GM19324 (cell line): ENCODE results near the gene CLPX.
"Not testable (repeated sequence)": the region's sequence is repeated elsewhere in the genome, so short reads cannot be mapped to it uniquely, and the experiment has no call there.

ENCODE experiments used
- ATAC-seq: cut with Tn5 transposase; IDR thresholded peaks from one replicate; pipeline ENCODE4 v1.9.1; 2021; ENCODE audit warnings: mild to moderate bottlenecking, moderate library complexity; ENCODE audit not compliant: unreplicated experiment, low FRiP score

Gene CLPX

DNA sequence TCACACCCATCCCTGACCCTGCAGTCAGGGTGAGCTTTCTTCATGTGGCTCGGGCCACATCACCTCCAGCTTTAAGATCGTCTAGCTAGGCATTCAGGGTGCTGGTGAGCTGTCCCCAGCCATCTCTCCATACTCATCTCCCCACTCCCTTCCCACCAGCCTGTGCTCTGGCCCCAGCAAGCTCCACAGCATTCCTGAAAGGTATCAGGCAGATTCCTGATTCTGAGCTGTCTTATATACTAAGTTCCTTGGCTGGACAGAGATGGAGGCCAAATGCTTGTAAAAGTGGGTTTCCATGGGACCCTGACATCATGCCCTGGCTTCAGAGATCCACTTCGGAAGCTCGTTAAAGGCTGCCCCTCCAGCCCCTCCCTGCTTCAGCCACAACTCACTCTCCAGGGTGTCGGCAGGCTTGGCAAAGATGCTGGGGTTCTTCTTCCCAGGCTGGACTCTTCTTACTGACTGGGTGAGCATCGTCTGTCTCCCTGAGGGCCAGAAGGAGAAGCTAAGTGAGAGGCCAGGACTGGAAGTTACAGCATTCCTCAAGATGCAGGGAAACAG lies 22.2 kb upstream of the CLPX start:
- no peak for ATAC-seq

DNA sequence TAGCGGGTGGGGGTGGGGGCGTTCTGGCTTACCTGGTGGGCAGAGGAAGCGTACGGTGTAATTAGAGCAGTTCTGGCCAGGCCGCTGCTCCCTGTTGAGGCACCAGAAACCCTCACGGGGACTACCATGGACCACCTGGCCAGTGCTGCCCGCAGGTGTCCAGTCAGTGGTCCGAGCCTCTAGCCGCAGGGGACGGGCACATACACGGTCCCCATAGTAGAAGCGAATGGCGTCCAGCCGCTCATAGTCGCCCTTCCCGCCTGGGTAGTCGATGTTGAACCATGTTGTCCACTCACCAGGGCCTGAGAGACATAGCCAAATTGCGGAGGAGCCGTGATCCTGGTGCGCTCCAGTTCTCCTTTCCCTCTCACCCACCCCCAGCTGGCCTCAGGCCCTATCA lies 21.6 kb upstream of the CLPX start:
- no peak for ATAC-seq

DNA sequence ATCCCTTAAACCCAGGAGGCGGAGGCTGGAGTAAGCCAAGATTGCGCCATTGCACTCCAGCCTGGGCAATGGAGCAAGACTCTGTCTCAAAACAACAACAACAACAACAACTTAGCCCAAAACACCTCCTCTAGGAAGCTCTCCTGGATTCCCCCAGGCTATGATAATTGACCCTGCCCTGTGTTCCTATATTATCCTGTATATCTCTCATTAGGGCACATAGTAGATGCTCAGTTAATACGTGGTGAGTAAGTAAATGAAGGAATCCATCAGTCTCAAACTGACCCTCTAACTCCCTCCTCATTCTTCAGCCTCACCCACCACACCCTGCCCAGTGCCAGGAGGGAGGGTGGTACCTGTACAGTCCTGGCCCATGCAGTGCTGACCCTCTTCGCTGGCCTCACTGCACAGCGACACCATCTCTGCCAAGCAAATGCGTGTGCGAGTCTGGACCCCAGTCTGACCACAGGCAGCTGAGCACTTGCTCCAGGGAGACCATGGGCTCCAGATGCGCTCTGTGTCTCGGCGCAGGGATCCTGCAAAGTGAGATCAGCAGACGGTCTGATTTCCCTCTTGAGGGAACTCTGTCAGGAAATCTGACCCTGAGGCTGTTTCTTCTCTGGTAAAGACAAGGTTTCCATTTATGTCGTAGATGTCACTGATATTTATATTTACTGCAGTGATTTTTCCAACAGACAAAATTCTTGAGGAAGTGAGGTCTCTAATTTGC lies 20.0 kb upstream of the CLPX start:
- no peak for ATAC-seq

DNA sequence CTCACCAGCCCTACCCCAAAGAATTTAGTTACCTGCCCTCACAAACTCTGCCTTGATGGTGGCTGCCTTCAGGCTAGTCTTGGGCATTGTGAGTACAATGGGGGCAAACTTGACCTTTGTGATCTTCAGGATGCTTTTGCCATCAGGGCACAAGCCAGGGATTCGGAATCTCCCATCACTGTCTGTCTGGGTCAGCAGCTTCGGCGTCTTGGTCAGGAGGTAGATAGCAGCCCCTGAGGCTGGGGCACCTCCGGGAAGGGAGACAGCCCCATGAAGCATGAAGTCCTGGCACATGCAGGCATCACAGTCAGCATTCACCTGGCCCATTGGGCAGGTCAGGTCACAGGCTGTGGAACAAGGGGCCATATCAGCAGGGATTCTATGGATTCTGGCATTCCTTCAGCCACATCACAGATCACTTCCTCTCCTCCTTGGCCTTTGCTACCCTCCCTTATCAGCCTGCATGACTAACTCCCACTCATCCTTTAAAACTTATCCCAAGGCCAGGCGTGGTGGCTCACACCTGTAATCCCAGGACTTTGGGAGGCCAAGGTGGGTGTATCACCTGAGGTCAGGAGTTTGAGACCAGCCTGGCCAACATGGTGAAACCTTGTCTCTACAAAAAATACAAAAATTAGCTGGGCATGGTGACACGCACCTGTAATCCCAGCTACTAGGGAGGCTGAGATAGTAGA lies 19.2 kb upstream of the CLPX start:
- no peak for ATAC-seq

DNA sequence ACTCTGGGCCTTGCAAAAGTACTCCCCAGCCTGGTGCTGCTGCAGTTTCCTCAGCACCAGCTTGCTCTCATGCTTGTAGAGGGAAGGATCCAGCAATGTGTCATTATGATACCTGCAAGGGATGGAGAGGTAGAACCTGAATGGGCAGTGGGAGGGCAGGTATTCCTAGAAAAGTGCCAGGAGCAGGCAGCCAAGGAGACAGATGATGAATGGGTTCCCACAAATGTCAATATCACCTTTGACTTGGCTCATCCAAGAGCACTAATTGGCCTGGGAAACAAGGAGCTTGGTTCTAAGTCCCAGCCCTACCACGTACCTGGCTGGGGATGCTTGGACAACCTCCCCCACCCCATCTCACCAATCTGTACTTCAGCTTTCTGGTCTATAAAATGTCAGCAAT lies 16.8 kb upstream of the CLPX start:
- no peak for ATAC-seq

DNA sequence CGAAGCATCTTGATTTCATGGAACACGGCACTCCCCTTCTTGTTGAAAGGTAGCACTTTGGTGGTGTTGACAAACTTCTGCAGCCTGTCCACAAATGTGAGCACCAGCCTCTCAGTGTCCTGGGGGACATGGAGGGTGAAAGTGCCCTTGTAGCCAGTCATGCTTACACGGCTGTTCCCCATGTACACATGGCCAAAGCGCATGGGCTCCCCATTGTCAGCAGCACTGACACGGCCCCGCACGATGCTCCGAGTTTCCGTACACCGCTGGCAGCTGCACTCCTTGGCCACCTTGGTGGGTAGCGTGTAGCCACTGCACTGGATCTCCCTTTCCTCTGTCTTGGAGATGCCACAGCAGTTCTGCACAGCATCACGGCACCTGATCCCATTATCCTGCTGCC lies 13.4 kb upstream of the CLPX start:
- ATAC-seq = no peak

DNA sequence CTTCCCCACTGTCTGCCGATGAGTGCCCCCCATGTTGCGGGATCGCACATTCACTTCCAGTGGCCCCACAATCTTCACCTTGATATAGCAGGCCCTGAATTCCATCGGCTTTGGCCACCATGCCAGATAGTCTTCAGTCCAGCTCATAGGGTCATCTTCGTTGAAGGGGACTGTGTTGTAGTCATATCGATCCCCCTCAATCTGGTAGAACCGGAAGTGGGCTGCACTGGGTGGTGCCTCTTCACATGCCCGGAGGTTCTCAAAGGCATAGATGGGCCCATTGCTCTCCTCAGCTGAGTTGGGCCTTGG lies 12.1 kb upstream of the CLPX start:
- ATAC-seq = no peak

DNA sequence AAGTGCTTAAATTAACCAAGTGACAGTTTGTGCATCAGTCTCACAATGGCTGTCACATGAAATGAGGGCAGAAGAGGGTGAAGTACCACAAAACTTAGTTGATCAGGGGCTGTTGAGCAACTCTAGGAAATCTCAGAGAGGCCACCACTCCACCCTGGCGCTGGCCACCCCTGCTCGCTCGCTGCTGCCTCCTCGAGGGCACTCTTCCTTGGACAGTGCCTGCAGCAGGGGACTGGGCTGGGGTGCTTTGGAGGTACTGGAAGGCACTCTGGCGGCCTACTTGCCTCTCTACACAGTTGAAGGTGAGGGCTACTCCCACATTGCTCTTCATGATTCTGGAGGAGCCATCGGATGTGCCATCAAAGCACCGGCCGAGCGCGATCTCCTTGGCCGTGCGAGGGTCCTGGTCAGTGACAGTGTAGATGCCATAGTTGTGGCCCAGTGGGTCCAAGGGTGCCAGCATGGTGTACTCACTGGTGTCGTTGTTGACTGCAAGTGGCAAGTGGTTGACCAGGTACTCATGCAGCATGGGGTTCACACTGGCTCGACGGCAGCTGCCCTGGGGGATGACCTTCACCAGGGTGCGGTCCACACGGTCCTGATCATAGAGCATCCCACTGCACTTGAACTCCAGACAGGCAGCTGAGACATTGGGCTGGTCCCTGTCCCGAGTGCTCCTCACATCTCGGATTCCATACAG lies 11.6 kb upstream of the CLPX start:
- no peak for ATAC-seq

DNA sequence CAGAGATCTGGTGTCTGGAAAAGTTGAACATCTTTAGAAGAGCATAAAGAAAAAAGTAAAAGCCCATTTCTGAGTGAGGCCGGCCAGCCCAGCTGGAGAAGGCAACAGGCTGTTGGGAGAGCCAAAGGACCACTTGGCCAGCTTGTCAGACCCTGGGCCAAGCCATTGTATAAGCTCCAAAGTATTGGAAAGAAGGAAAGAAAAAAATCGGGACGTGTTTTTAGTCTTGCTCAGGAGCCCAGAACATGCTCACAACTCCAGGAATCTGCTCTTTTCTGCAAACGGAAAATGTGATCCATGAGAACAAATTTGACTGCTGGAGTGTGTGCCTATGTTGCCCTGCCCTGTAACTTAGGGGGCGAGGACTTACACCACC lies 10.4 kb upstream of the CLPX start:
- no peak for ATAC-seq

DNA sequence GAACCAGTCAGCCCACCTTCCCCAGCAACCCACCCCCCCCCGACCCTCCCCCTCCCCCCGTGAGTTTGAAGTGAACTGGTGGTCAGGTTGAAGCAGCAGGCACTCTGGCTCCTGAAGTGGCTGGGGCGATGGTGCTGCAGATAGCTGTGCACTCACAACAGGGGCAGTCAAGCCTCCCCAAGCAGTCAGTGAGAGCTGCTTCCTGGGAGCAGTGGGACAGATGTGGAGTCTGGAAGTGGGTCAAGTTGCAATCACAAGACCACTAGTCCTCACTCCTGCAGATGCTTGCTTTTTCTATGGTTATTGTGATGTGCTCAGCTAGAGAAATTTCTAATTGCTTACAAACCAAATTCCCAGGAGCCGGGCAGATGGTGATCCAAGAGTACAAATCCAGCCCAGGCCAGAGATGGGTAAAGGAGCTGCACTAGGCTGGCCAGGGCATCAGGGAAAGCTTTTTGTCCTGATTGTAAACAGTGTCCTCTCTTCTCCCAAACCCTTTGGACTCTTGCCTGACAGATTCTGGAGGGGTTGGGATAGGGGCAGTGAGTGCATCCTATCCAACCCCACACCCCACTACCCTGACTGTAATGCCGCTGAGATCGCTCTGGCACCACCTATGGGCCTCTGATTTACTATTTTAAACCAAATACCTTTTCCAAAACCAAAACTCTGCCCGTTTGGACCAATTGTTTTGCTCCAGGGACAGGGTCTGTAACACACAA lies 9.8 kb upstream of the CLPX start:
- ATAC-seq = no peak

DNA sequence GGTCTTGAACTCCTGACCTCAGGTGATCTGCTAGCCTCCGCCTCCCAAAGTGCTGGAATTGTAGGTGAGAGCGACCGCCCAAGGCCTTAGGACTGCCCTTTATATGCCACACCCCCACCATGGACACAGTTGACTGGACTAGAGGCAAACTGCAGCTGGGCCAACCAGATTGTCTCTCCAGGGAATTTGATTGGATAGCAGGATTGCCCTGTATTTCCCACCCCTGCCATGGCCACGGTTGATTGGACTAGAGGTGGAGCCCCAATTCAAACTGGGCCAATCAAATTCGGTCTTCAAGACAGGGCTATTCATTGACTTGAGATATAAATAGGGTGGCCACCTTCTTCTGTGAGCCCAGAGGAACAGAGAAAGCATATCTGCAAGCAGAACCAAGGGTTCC lies 6.9 kb upstream of the CLPX start:
- no peak for ATAC-seq

DNA sequence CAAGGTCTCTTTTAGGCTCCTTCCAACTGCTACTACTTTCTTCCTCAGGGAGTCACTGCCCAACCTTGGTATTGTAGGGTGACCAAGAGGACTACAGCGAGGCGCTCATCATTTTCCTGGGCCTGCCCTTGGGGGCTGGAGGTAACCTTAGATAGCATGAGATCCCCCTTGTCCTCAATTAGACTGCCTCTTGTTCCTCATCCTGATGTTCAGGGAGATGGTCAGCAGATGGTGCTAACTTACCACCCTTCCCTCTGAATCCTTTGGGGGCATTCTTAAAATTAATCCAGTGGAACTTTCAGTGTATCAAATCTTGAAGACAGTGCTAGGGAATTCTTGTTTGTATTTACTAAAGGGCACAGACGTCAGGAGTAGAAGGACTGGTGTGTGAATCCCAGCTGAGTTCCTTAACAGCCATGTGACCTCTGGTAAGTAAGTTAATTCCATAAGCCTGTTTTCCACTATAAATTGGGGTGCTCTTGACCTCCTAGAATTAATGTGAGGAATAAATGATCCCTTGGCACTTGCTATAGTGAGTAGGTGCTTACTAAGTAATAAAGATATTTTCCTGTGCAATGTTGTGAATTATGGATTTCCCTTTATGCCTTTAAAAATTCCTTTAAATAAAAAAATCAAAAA lies 4.1 kb upstream of the CLPX start:
- no peak for ATAC-seq

DNA sequence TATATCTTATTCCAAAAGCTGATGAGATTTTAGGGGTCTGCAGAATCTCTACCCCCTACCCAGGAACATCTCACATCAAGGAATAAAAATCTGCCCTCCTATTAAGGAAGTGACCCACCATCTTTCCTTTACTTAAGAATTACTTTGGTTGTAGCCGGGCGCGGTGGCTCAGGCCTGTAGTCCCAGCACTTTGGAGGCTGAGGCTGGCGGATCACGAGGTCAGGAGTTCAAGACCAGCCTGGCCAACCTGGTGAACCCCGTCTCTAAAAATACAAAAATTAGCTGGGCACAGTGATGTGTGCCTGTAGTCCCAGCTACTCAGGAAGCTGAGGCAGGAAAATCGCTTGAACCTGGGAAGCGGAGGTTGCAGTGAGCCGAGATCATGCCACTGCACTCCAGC lies 3.3 kb upstream of the CLPX start:
- not testable (repeated sequence) for ATAC-seq

DNA sequence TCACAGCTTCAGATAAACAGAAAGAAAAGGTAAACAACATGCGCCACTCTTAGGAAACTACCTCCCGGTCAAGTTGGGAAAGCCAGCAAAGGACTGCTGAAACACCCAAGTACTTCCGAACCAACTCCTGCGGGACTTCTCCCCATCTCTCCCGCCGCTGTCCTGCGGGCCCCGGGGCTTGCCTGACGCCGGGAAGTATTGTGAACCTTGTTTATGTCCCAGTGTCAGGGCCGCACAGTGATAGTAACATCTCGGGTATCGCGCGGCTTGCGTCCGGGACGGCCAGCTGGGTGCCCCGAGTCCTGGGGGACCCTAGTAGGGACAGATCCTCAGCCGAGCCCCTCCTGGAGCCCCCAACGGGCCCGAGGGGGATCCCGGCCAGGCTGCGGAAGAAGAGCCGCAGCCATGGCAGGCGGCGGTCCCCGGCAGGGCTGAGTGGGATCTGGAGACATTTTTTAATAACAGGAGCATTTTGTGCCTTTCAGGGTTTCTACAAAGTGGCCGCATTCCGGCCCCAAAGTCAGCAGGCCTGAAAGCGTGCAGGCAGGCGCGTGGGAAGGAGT lies 756 bp downstream of the CLPX start:
- no peak for ATAC-seq

DNA sequence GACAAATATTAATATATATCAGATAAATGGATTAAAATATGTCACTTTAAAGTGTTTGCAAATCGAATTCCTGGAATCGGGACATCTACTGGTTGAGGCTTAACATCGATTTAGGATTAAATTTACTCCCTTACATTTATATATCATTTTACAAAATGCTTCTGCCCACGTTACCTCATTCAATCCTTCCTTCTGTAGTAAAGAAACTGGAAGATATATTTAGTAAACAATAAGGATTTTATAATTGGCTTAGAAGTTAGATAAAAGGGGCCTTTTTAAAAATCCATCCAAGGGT lies 1.3 kb downstream of the CLPX start:
- no peak for ATAC-seq

DNA sequence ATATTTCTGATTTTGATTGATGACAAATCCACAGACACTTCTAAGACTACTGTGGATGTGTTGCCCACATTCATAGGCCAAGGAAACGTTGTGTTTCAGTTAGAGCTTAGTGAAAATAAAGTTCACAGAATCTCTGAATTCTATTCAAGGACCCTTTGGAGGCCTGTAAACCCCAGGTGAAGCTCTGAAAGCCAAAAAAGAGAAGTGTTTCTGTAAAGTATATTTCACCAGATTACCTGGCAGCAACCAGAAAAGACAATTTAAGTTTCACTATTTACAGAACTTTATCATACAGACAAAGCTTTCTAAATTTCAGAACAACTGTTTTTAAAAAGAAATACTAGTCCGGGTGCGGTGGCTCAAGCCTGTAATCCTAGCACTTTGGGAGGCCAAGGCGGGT lies 2.6 kb downstream of the CLPX start:
- ATAC-seq = no peak

DNA sequence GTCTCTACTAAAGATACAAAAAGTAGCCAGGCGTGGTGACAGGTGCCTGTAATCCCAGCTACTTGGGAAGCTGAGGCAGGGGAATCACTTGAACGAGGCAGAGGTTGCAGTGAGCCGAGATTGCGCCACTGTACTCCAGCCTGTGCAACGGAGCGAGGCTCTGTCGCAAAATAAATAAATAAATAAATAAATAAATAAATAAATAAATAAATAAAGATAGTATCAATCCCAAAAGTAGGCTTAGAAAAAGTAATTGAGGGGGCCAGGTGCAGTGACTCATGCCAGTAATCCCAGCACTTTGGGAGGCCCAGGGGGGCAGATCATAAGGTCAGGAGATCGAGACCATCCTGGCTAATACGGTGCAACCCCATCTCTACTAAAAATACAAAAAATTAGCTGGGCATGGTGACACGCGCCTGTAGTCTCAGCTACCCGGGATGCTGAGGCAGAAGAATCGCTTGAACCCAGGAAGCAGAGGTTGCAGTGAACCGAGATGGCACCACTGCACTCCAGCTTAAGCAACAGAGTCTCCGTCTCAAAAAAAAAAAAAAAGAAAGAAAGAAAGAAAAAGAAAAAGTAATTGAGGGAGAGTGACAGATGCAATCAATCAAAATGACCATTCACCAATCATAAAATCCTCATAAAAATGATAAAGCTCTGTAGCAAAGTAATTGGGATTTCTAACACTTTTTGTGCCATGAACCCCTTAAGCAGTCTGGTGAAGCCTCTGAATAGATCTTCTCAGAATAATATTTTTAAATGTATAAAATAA lies 3.4 kb downstream of the CLPX start:
- ATAC-seq = not testable (repeated sequence)

DNA sequence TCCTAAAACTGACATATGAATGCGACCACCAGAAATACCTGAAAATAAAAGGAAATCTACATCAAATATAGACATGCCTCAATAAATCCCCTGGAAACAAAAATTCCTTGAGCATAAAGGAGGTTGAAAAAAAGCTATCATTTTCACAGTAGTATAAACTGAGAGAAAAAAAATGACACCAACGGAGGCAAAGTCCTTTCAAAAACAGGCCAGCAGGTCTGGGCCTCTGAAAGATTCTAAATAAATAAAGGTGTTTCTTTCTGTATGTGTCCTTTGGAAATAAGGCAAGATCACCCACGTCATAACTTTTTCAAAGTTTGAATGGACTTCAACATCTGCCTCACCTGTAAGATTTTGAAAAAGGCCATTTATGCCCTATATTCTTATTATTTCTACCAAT lies 5.0 kb downstream of the CLPX start:
- ATAC-seq = no peak

DNA sequence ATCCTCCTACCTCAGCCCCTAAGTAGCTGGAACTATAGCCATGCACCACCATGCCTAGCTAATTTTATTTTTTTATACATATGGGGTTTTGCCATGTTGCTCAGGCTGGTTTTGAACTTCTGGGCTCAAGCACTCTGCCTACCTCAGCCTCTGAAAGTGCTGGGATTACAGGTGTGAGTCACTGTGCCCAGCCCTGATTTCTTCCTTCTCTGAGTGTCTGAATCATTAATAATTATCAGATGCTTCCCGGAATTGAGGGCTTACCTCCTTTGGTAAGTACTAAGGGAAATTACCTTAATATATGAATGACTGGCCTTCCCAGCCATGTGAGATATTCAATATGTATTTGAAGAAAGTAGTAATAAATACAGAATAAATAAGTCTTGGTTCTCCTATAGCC lies 7.2 kb downstream of the CLPX start:
- no peak for ATAC-seq

DNA sequence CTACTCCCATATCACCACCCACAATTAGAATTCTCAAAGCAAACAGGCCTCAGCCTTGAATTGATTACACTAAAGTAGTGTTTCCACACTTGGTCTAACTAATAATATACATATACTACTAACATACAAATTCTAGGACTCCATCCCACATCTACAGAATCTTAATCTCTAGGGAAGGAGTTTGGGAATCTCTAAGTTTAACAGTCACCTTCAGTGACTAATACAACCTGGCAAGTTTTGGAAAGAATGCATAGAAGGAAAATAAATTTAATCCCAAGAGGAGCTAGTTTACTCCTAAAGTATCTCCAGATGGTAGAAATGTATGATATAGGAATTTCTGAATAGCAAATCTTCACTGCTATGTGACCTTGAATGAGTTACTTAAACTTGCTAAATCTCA lies 9.1 kb downstream of the CLPX start:
- no peak for ATAC-seq
